ENCODE results near the gene RNF167.

Gene RNF167

DNA sequence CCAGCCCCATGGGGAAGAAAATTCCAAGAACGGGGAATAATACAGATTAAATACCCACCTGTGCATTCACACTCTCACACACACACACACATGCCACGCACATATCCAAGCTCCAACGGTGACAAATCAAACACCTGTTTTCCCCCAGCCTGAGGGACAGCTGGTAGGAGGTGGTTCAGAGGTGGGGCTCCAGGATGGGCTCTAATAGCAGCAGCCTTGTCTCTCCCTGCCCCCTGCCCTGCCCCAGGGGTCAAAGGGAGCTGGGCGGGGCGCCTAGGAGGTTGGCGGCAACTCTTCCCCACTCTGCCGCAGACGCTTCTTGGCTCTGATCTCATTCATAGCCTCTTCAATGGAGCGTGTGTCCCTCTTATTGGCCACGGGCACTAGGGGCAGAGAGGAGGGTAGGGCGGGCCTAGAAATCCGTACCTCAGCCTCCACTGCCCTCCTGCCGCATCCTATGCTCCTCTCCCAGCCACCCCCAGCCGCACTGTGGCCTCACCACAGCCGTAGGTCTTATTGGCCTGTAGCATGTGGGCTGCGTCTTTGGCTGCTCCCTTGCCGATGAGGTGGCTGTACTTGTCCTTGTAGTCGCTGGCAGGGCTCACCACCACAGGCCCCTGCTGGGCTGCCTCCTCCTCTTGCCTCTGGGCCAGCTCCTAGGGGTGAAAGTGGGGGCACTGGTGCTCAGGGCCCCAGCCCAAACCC lies 19.3 kb downstream of the RNF167 start:
- H3K27me3 ChIP-seq (ENCODE audit: low read depth, low read length) = no peaks in the 10 kb centered on the region
- no peaks in the 10 kb centered on the region for H3K79me2 ChIP-seq (ENCODE audit: low read length)
- H3K9me3 ChIP-seq (ENCODE audit: insufficient read depth, low read length) = no peaks in the 10 kb centered on the region
- H3K9ac ChIP-seq (ENCODE audit: low read length) = no peak overlapping the region
- no peaks in the 10 kb centered on the region for H4K20me1 ChIP-seq (ENCODE audit: insufficient read depth, low read length)
- no peaks in the 10 kb centered on the region for H3K36me3 ChIP-seq (replicated peaks; ENCODE audit: low read depth, low read length)
- no peak overlapping the region for H3K27ac ChIP-seq (ENCODE audit: low read length)
- H2AFZ ChIP-seq (ENCODE audit: low read depth, low read length) = no peak overlapping the region
- no peak overlapping the region for H3K4me2 ChIP-seq (ENCODE audit: low read length)
- TF ChIP-seq, protein P1, sequence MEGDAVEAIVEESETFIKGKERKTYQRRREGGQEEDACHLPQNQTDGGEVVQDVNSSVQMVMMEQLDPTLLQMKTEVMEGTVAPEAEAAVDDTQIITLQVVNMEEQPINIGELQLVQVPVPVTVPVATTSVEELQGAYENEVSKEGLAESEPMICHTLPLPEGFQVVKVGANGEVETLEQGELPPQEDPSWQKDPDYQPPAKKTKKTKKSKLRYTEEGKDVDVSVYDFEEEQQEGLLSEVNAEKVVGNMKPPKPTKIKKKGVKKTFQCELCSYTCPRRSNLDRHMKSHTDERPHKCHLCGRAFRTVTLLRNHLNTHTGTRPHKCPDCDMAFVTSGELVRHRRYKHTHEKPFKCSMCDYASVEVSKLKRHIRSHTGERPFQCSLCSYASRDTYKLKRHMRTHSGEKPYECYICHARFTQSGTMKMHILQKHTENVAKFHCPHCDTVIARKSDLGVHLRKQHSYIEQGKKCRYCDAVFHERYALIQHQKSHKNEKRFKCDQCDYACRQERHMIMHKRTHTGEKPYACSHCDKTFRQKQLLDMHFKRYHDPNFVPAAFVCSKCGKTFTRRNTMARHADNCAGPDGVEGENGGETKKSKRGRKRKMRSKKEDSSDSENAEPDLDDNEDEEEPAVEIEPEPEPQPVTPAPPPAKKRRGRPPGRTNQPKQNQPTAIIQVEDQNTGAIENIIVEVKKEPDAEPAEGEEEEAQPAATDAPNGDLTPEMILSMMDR (IDR thresholded peaks at IDR 0.05; ENCODE audit: low read depth, low read length) = no peak
- TF ChIP-seq EZH2phosphoT487 (IDR thresholded peaks at IDR 0.05; ENCODE audit: low read depth) = no peak
- H3K4me3 ChIP-seq (ENCODE audit: low read length) = no peak overlapping the region
- no peaks in the 10 kb centered on the region for H3K4me1 ChIP-seq (ENCODE audit: low read length)

- no peak overlapping the region for H3K4me2 ChIP-seq (ENCODE audit: low read length)
- no peaks in the 10 kb centered on the region for H4K20me1 ChIP-seq (ENCODE audit: insufficient read depth, low read length)
- H3K79me2 ChIP-seq (ENCODE audit: low read length) = peaks cover 4% of the 10 kb centered on the region
- H3K27me3 ChIP-seq (ENCODE audit: low read depth, low read length) = no peaks in the 10 kb centered on the region
- H3K27ac ChIP-seq (ENCODE audit: low read length) = no peak overlapping the region
- H3K9me3 ChIP-seq (ENCODE audit: insufficient read depth, low read length) = no peaks in the 10 kb centered on the region
- peaks cover 3% of the 10 kb centered on the region for H3K4me1 ChIP-seq (ENCODE audit: low read length)
- no peak overlapping the region for H2AFZ ChIP-seq (ENCODE audit: low read depth, low read length)
- peaks cover 4% of the 10 kb centered on the region for H3K36me3 ChIP-seq (replicated peaks; ENCODE audit: low read depth, low read length)
- no peak overlapping the region for H3K4me3 ChIP-seq (ENCODE audit: low read length)
- no peak overlapping the region for H3K9ac ChIP-seq (ENCODE audit: low read length)
- TF ChIP-seq, protein P1 (IDR thresholded peaks at IDR 0.05; ENCODE audit: low read depth, low read length) = no peak
- no peak for TF ChIP-seq EZH2phosphoT487 (IDR thresholded peaks at IDR 0.05; ENCODE audit: low read depth)
These were observed 20.3 kb downstream of the RNF167 start for GRCh38 chr17:4960279-4960922.

- H3K9ac ChIP-seq (ENCODE audit: low read length) = 0 out of 2 replicates have a peak overlapping the region, but pooled peaks have one; percentile 86
- H2AFZ ChIP-seq (ENCODE audit: low read depth, low read length) = no peak overlapping the region
- no peaks in the 10 kb centered on the region for H4K20me1 ChIP-seq (ENCODE audit: insufficient read depth, low read length)
- H3K4me2 ChIP-seq (ENCODE audit: low read length) = peak overlapping the region; percentile 91; the same call in 1 of the 2 replicates
- H3K9me3 ChIP-seq (ENCODE audit: insufficient read depth, low read length) = no peaks in the 10 kb centered on the region
- H3K27me3 ChIP-seq (ENCODE audit: low read depth, low read length) = no peaks in the 10 kb centered on the region
- H3K4me3 ChIP-seq (ENCODE audit: low read length) = no peak overlapping the region
- H3K27ac ChIP-seq (ENCODE audit: low read length) = peak overlapping the region; percentile 99
- peaks cover 17% of the 10 kb centered on the region for H3K36me3 ChIP-seq (replicated peaks; ENCODE audit: low read depth, low read length)
- TF ChIP-seq, protein P1 (IDR thresholded peaks at IDR 0.05; ENCODE audit: low read depth, low read length) = no peak
- TF ChIP-seq EZH2phosphoT487 (IDR thresholded peaks at IDR 0.05; ENCODE audit: low read depth) = no peak
- H3K79me2 ChIP-seq (ENCODE audit: low read length) = peaks cover 14% of the 10 kb centered on the region
- H3K4me1 ChIP-seq (ENCODE audit: low read length) = peaks cover 18% of the 10 kb centered on the region
These were observed 25.4 kb downstream of the RNF167 start for GRCh38 chr17:4965311-4965986.
